Activated CD4-positive, alpha-beta T cell treated with anti-CD3 and anti-CD28 coated beads, Interleukin-2, amount 50 U/mL, for 1 hour (primary cell): Measurements from ENCODE around the gene SRSF3.
"Not testable (repeated sequence)": the region's sequence is repeated elsewhere in the genome, so short reads cannot be mapped to it uniquely, and the experiment has no call there.

Source experiments
- DNase-seq: peaks from one replicate; pipeline ENCODE4 v3.0.0-alpha.2; 2020

Gene SRSF3

GRCh38 chr6:36594029-36594815, at the start of gene SRSF3:
TSS of gene SRSF3 (plus strand) at chr6:36594362. CDS start at chr6:36596763, 2,401 bp downstream.
- DNase-seq, result peak; percentile 94

- DNase-seq, result no peak
These were observed 48.3 kb upstream of the SRSF3 start for GRCh38 chr6:36545767-36546307.

- no peak for DNase-seq
These were observed 47.7 kb upstream of the SRSF3 start for GRCh38 chr6:36546308-36546919.

GRCh38 chr6:36546920-36547645, 47.1 kb upstream of the SRSF3 start, which contains the start of gene STK38:
TSS of gene STK38 (minus strand) at chr6:36547479. CDS start at chr6:36540202, 7,277 bp downstream.
- DNase-seq, result peak; percentile 92

GRCh38 chr6:36547646-36548400, 46.3 kb upstream of the SRSF3 start:
- DNase-seq, result no peak

- no peak for DNase-seq
These were observed 45.8 kb upstream of the SRSF3 start for GRCh38 chr6:36548401-36548743.

- DNase-seq, result no peak
These were observed 43.6 kb upstream of the SRSF3 start for GRCh38 chr6:36550473-36551000.

GRCh38 chr6:36555750-36556252, 38.4 kb upstream of the SRSF3 start:
- DNase-seq, result no peak

GRCh38 chr6:36556281-36556680, 37.9 kb upstream of the SRSF3 start:
- no peak for DNase-seq

- no peak for DNase-seq
These were observed 35.0 kb upstream of the SRSF3 start for GRCh38 chr6:36559011-36559793.

GRCh38 chr6:36560822-36561221, 33.3 kb upstream of the SRSF3 start:
- DNase-seq, result no peak

- no peak for DNase-seq
These were observed 30.8 kb upstream of the SRSF3 start for GRCh38 chr6:36563237-36563927.

GRCh38 chr6:36563928-36564284, 30.3 kb upstream of the SRSF3 start:
- DNase-seq, result no peak

- no peak for DNase-seq
These were observed 27.7 kb upstream of the SRSF3 start for GRCh38 chr6:36566418-36566905.

GRCh38 chr6:36570264-36570663, 23.9 kb upstream of the SRSF3 start:
- DNase-seq, result no peak

- DNase-seq, result no peak
These were observed 22.8 kb upstream of the SRSF3 start for GRCh38 chr6:36571122-36572043.

- DNase-seq, result not testable (repeated sequence)
These were observed 21.5 kb upstream of the SRSF3 start for GRCh38 chr6:36572353-36573311.

- DNase-seq, result no peak
These were observed 19.5 kb upstream of the SRSF3 start for GRCh38 chr6:36574679-36575078.
